Measurements from ENCODE around the gene PEX26. TPM values are rescaled to one million over a fixed set of nuclear protein-coding genes. Genes with fewer than 3 reads are reported as not detected.

Gene PEX26
- total and polyA plus RNA-seq, 4 donors = 3.5 to 21.0 (median 16.9) TPM

GRCh38 chr22:18081416-18081815 lies 3.6 kb downstream of the PEX26 start:
- H3K9me3 ChIP-seq (ENCODE audit: control insufficient read depth in 4 of 4, low read length in 3 of 4) = no peaks in the 10 kb centered on the region
- DNase-seq (ENCODE audit: low spot score) = no peak
- peaks cover 5 to 31% (median 21%) of the 10 kb centered on the region in 4 donors for H3K36me3 ChIP-seq (ENCODE audit: control insufficient read depth in 4 of 4, insufficient read depth in 3 of 4, low read depth in 1 of 4, low read length in 3 of 4)
- no peak overlapping the region for H3K9ac ChIP-seq (ENCODE audit: low read depth in 1 of 2, low read length in 2 of 2)
- H3K27me3 ChIP-seq (ENCODE audit: control insufficient read depth in 4 of 4, insufficient read depth in 4 of 4, low read length in 3 of 4) = no peaks in the 10 kb centered on the region
- no peak overlapping the region for H3K27ac ChIP-seq (ENCODE audit: low read depth in 1 of 2, low read length in 2 of 2)
- H3K4me1 ChIP-seq (ENCODE audit: control insufficient read depth in 4 of 4, insufficient read depth in 4 of 4, low read length in 3 of 4) = peaks cover 4 to 27% (median 23%) of the 10 kb centered on the region in 4 donors
- no peak overlapping the region for H3K4me3 ChIP-seq (ENCODE audit: low read depth in 1 of 3, low read length in 3 of 3)
- TF ChIP-seq RAD21 (IDR thresholded peaks at IDR 0.05) (no peak), EGR1 (IDR thresholded peaks at IDR 0.05; ENCODE audit: low read depth in 2 of 2) (no peak), YY1 (IDR thresholded peaks at IDR 0.05) (no peak), NR2F2 (IDR thresholded peaks at IDR 0.05) (no peak)
- TF ChIP-seq, protein P1, sequence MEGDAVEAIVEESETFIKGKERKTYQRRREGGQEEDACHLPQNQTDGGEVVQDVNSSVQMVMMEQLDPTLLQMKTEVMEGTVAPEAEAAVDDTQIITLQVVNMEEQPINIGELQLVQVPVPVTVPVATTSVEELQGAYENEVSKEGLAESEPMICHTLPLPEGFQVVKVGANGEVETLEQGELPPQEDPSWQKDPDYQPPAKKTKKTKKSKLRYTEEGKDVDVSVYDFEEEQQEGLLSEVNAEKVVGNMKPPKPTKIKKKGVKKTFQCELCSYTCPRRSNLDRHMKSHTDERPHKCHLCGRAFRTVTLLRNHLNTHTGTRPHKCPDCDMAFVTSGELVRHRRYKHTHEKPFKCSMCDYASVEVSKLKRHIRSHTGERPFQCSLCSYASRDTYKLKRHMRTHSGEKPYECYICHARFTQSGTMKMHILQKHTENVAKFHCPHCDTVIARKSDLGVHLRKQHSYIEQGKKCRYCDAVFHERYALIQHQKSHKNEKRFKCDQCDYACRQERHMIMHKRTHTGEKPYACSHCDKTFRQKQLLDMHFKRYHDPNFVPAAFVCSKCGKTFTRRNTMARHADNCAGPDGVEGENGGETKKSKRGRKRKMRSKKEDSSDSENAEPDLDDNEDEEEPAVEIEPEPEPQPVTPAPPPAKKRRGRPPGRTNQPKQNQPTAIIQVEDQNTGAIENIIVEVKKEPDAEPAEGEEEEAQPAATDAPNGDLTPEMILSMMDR (IDR thresholded peaks at IDR 0.05; ENCODE audit: low read depth, low read length, missing input control) = no peak
- WGBS = 93% methylated on average over 5 of the region's 5 CpGs

GRCh38 chr22:18082467-18082866 lies 4.7 kb downstream of the PEX26 start:
- H3K4me1 ChIP-seq (ENCODE audit: control insufficient read depth in 4 of 4, insufficient read depth in 4 of 4, low read length in 3 of 4) = peaks cover 4 to 18% (median 14%) of the 10 kb centered on the region in 4 donors
- H3K9me3 ChIP-seq (ENCODE audit: control insufficient read depth in 4 of 4, low read length in 3 of 4) = no peaks in the 10 kb centered on the region
- TF ChIP-seq HNF4A (conservative IDR thresholded peaks at IDR 0.05) = no peak
- TF ChIP-seq EGR1 (IDR thresholded peaks at IDR 0.05; ENCODE audit: low read depth in 2 of 2) = no peak
- TF ChIP-seq, protein P2, sequence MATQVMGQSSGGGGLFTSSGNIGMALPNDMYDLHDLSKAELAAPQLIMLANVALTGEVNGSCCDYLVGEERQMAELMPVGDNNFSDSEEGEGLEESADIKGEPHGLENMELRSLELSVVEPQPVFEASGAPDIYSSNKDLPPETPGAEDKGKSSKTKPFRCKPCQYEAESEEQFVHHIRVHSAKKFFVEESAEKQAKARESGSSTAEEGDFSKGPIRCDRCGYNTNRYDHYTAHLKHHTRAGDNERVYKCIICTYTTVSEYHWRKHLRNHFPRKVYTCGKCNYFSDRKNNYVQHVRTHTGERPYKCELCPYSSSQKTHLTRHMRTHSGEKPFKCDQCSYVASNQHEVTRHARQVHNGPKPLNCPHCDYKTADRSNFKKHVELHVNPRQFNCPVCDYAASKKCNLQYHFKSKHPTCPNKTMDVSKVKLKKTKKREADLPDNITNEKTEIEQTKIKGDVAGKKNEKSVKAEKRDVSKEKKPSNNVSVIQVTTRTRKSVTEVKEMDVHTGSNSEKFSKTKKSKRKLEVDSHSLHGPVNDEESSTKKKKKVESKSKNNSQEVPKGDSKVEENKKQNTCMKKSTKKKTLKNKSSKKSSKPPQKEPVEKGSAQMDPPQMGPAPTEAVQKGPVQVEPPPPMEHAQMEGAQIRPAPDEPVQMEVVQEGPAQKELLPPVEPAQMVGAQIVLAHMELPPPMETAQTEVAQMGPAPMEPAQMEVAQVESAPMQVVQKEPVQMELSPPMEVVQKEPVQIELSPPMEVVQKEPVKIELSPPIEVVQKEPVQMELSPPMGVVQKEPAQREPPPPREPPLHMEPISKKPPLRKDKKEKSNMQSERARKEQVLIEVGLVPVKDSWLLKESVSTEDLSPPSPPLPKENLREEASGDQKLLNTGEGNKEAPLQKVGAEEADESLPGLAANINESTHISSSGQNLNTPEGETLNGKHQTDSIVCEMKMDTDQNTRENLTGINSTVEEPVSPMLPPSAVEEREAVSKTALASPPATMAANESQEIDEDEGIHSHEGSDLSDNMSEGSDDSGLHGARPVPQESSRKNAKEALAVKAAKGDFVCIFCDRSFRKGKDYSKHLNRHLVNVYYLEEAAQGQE (IDR thresholded peaks at IDR 0.05) = no peak
- no peak for TF ChIP-seq YY1 (IDR thresholded peaks at IDR 0.05)
- no peak for TF ChIP-seq RXRA (IDR thresholded peaks at IDR 0.05)
- no peak for TF ChIP-seq NR2F2 (IDR thresholded peaks at IDR 0.05)
- TF ChIP-seq, protein P3, sequence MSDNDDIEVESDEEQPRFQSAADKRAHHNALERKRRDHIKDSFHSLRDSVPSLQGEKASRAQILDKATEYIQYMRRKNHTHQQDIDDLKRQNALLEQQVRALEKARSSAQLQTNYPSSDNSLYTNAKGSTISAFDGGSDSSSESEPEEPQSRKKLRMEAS (IDR thresholded peaks at IDR 0.05) = no peak
- no peak for TF ChIP-seq FOXA2 (IDR thresholded peaks at IDR 0.05)
- no peak for TF ChIP-seq RAD21 (IDR thresholded peaks at IDR 0.05)
- no peak for TF ChIP-seq TAF1 (conservative IDR thresholded peaks at IDR 0.05)
- no peaks in the 10 kb centered on the region for H3K27me3 ChIP-seq (ENCODE audit: control insufficient read depth in 4 of 4, insufficient read depth in 4 of 4, low read length in 3 of 4)
- peaks cover 5 to 37% (median 21%) of the 10 kb centered on the region in 4 donors for H3K36me3 ChIP-seq (ENCODE audit: control insufficient read depth in 4 of 4, insufficient read depth in 3 of 4, low read depth in 1 of 4, low read length in 3 of 4)
- no peak overlapping the region for H3K4me3 ChIP-seq (ENCODE audit: low read depth in 1 of 3, low read length in 3 of 3)
- H3K9ac ChIP-seq (ENCODE audit: low read depth in 1 of 2, low read length in 2 of 2) = no peak overlapping the region
- H3K27ac ChIP-seq (ENCODE audit: low read depth in 1 of 2, low read length in 2 of 2) = no peak overlapping the region
- 84% methylated on average over 2 of the region's 2 CpGs for WGBS
- no peak for DNase-seq (ENCODE audit: low spot score)

DNA sequence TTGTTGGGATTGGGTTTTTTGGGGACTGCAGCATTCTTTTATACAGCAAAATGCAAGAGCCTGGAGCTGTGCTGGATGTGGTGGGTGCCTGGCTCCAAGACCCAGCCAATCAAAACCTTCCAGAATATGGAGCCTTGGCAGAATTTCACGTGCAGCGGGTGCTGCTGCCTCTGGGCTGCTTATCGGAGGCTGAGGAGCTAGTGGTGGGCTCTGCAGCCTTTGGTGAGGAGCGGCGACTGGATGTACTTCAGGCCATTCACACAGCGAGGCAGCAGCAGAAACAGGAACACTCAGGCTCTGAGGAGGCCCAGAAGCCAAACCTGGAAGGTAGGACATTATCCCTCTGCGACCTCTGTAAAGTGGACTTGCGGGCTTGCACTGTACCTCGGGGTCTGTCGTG lies 5.6 kb downstream of the PEX26 start:
- H3K27ac ChIP-seq (ENCODE audit: low read depth in 1 of 2, low read length in 2 of 2) = no peak overlapping the region
- TF ChIP-seq SP1 (IDR thresholded peaks at IDR 0.05) (no peak), NR2F2 (IDR thresholded peaks at IDR 0.05) (no peak), RAD21 (IDR thresholded peaks at IDR 0.05) (no peak), FOXA1 (IDR thresholded peaks at IDR 0.05) (no peak), RXRA (IDR thresholded peaks at IDR 0.05) (no peak), TAF1 (conservative IDR thresholded peaks at IDR 0.05) (no peak), HNF4A (conservative IDR thresholded peaks at IDR 0.05) (no peak), YY1 (IDR thresholded peaks at IDR 0.05) (no peak), GABPA (IDR thresholded peaks at IDR 0.05 in 1 of 2, conservative IDR thresholded peaks at IDR 0.05 in 1 of 2) (no peak), EGR1 (IDR thresholded peaks at IDR 0.05; ENCODE audit: low read depth in 2 of 2) (no peak)
- TF ChIP-seq, protein P1 (IDR thresholded peaks at IDR 0.05; ENCODE audit: low read depth, low read length, missing input control) = no peak
- TF ChIP-seq, protein P4, sequence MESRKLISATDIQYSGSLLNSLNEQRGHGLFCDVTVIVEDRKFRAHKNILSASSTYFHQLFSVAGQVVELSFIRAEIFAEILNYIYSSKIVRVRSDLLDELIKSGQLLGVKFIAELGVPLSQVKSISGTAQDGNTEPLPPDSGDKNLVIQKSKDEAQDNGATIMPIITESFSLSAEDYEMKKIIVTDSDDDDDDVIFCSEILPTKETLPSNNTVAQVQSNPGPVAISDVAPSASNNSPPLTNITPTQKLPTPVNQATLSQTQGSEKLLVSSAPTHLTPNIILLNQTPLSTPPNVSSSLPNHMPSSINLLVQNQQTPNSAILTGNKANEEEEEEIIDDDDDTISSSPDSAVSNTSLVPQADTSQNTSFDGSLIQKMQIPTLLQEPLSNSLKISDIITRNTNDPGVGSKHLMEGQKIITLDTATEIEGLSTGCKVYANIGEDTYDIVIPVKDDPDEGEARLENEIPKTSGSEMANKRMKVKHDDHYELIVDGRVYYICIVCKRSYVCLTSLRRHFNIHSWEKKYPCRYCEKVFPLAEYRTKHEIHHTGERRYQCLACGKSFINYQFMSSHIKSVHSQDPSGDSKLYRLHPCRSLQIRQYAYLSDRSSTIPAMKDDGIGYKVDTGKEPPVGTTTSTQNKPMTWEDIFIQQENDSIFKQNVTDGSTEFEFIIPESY (IDR thresholded peaks at IDR 0.05) = no peak
- TF ChIP-seq, protein P3 (IDR thresholded peaks at IDR 0.05) = no peak
- TF ChIP-seq, protein P5, sequence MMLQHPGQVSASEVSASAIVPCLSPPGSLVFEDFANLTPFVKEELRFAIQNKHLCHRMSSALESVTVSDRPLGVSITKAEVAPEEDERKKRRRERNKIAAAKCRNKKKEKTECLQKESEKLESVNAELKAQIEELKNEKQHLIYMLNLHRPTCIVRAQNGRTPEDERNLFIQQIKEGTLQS (IDR thresholded peaks at IDR 0.05) = no peak
- 95% methylated on average over 10 of the region's 10 CpGs for WGBS

More for the DNA sequence above, 5.6 kb downstream of the PEX26 start:
- Histone ChIP-seq H3K9ac (ENCODE audit: low read depth in 1 of 2, low read length in 2 of 2) (no peak overlapping the region), H3K4me3 (ENCODE audit: low read depth in 1 of 3, low read length in 3 of 3) (no peak overlapping the region), H3K4me1 (ENCODE audit: control insufficient read depth in 4 of 4, insufficient read depth in 4 of 4, low read length in 3 of 4) (peaks cover 4 to 17% (median 13%) of the 10 kb centered on the region in 4 donors), H3K27me3 (ENCODE audit: control insufficient read depth in 4 of 4, insufficient read depth in 4 of 4, low read length in 3 of 4) (no peaks in the 10 kb centered on the region), H3K9me3 (ENCODE audit: control insufficient read depth in 4 of 4, low read length in 3 of 4) (no peaks in the 10 kb centered on the region), H3K36me3 (ENCODE audit: control insufficient read depth in 4 of 4, insufficient read depth in 3 of 4, low read depth in 1 of 4, low read length in 3 of 4) (peaks cover 8 to 47% (median 25%) of the 10 kb centered on the region in 4 donors)
- DNase-seq (ENCODE audit: low spot score) = no peak

All from liver (tissue), 9 donors.